HUES48 (cell line): Measurements from ENCODE around the gene PFKP.

ENCODE experiments used
- H3K27ac ChIP-seq: one replicate; pipeline ENCODE4 v1.7.0; 2013; ENCODE audit warnings: low read depth, low read length, inconsistent platforms
- H3K27me3 ChIP-seq: 2 replicates; pipeline ENCODE4 v1.6.1; 2013; ENCODE audit warnings: mild to moderate bottlenecking, low read length; ENCODE audit not compliant: control insufficient read depth, insufficient read depth
- H3K36me3 ChIP-seq: 2 replicates; pipeline ENCODE4 v1.6.1; 2013; ENCODE audit warnings: low read length; ENCODE audit not compliant: control insufficient read depth, insufficient read depth
- H3K4me1 ChIP-seq: 2 replicates; pipeline ENCODE4 v1.6.1; 2013; ENCODE audit warnings: mild to moderate bottlenecking, low read length; ENCODE audit not compliant: control insufficient read depth, insufficient read depth
- H3K4me3 ChIP-seq: 2 replicates; pipeline ENCODE4 v1.5.1; 2013; ENCODE audit warnings: mild to moderate bottlenecking, low read depth, low read length
- H3K9ac ChIP-seq: 2 replicates; pipeline ENCODE4 v1.6.1; 2013; ENCODE audit warnings: mild to moderate bottlenecking, low read depth, low read length, moderate library complexity
- H3K9me3 ChIP-seq: 2 replicates; pipeline ENCODE4 v1.6.1; 2013; ENCODE audit warnings: low read length; ENCODE audit not compliant: control insufficient read depth, insufficient read depth

The PFKP gene

DNA sequence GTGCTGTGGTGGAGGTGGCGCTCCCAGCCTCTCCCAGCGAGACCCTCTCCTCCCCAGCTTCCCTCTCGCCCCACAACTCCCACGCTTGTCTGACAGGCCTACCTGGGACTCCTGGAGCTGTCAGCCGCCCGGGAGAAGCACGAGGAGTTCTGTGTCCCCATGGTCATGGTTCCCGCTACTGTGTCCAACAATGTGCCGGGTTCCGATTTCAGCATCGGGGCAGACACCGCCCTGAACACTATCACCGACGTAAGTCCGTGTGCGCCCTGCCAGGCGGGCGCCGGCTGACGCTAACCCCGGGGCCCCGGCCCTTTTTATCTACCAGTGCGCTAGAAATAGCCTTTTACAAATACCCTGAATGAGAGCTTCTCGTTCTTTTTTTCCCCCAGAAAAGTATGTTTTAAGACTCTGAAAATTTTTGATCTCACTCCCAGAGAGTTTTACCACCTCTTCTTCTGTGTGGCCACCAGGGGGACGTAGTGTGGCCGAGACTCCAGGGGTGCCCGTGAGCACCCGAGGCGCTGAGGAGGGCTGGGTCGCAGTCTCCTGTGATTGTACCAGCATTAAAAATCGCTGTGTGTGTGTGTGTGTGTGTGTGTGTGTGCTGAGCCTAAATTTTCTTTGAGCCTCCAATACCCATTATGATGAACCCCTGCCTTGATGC, 52.6 kb downstream of the PFKP start:
- H3K36me3 ChIP-seq = peaks cover 91% of the 10 kb centered on the region
- no peaks in the 10 kb centered on the region for H3K9me3 ChIP-seq

DNA sequence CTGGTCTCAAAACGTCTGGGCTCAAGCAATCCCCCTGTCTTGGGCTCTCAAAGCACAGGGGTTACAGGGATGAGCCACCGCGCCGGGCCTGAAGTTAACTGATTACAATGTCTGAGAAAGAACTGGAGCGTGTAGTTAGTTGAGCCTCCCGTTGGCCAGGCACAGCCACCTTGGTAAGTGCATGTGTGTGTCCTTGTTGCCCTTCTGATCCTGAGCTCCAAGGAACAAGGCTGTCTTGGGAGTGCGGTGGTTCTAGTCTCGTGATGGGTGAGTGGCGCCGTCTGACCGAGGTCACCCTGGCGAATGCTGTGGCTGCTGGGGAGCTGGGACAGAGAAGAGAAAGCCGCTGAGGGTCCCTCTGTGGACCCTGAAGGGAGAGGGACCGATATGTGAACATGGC, 54.7 kb downstream of the PFKP start:
- H3K36me3 ChIP-seq = peaks cover 93% of the 10 kb centered on the region
- H3K9ac ChIP-seq = no peak overlapping the region
- H3K9me3 ChIP-seq = no peaks in the 10 kb centered on the region
- H3K4me1 ChIP-seq = no peaks in the 10 kb centered on the region
- no peak overlapping the region for H3K4me3 ChIP-seq
- H3K27me3 ChIP-seq = no peaks in the 10 kb centered on the region
- H3K27ac ChIP-seq = no peak overlapping the region

More for the DNA sequence above, 52.6 kb downstream of the PFKP start:
- Histone ChIP-seq H3K4me3 (no peak overlapping the region), H3K27me3 (no peaks in the 10 kb centered on the region), H3K4me1 (no peaks in the 10 kb centered on the region), H3K9ac (no peak overlapping the region), H3K27ac (no peak overlapping the region)

GRCh38 chr10:3122486-3123205, 55.3 kb downstream of the PFKP start:
- H3K27me3 ChIP-seq = no peaks in the 10 kb centered on the region
- peaks cover 93% of the 10 kb centered on the region for H3K36me3 ChIP-seq
- H3K9me3 ChIP-seq = no peaks in the 10 kb centered on the region
- H3K4me3 ChIP-seq = no peak overlapping the region
- no peak overlapping the region for H3K27ac ChIP-seq
- no peak overlapping the region for H3K9ac ChIP-seq
- H3K4me1 ChIP-seq = no peaks in the 10 kb centered on the region

DNA sequence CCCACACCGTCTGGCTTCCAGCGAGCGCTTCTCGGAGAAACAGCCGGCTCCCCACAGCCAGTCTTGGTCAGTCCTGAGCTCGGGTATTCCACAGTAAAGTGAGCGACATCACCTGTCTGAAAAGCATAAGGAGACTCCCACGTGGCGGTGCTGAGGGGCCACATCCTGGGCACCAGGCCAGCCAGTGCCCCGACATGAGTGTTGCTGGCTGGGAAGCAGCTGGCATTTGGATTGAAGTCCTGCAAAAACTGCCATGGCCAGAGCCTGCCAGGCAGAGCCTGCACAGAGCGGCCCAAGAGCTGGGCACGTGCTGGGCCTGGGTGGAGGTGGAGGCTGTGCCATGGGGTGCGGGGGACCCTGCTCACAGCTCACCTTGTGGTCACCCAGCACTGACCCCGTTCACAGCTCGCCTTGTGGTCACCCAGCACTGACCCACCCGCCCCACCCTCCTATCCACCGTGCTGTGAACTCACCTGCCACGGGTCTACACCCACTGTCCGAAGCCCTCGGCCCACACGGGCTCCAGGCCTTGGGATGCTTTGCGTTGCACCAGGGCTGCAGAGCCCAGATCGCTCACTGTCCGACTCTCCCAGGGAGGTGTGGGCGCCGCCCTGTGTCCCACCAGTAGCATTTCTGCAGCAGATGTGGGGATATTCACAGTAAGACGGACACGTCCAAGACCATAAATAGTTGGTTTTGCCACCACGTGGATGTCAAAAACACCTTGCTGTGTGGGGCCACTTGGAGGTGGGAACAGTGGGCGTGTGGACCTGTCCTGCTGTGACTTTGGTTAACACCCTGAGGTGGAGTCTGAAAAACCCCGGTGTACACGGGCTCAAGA, 56.4 kb downstream of the PFKP start:
- H3K36me3 ChIP-seq = peaks cover 90% of the 10 kb centered on the region

DNA sequence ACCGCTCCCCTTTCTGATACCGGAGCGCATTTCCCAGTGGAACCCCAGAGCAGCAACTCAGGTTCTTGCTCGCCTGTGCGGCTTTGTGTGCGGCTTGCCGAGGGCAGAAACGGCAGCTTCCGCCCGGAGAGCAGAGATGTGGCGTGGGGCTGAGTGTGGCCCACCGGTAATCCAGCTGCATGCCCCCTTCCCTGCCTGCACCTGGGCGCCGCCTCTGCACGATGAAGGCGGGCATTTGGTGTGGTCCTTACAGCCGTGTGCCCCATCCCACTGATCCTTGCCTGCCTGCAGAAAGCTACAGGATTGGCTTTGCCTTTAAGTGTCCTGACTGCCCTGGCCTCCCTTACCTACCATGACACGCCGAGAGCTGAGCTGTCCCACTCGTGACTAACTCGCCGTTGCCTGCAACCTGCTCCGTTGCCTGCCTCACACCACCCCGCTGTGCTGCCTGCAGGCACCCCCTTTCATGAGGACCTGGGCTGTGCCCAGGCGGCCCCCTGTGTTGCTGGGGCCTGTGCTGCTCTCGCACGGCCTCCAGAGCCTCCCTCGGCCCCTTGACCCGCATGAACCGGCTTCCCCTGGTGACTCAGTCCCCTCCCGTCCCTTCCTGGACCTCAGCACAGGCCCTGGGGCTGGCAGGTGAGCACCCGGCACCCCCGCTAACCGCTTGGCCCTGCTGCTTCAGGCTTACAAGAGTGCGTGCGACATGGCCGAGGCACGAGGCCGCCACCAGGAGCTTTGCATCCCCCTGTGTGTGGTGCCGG, 57.2 kb downstream of the PFKP start:
- Histone ChIP-seq H3K9me3 (no peaks in the 10 kb centered on the region), H3K36me3 (peaks cover 90% of the 10 kb centered on the region), H3K4me1 (no peaks in the 10 kb centered on the region), H3K9ac (no peak overlapping the region), H3K4me3 (no peak overlapping the region), H3K27ac (no peak overlapping the region), H3K27me3 (no peaks in the 10 kb centered on the region)

More for the DNA sequence above, 56.4 kb downstream of the PFKP start:
- Histone ChIP-seq H3K27me3 (no peaks in the 10 kb centered on the region), H3K9me3 (no peaks in the 10 kb centered on the region), H3K27ac (no peak overlapping the region), H3K4me1 (no peaks in the 10 kb centered on the region), H3K9ac (no peak overlapping the region), H3K4me3 (no peak overlapping the region)

GRCh38 chr10:3125527-3126170, 58.3 kb downstream of the PFKP start:
- Histone ChIP-seq H3K27ac (no peak overlapping the region), H3K4me1 (no peaks in the 10 kb centered on the region), H3K4me3 (no peak overlapping the region), H3K36me3 (peaks cover 90% of the 10 kb centered on the region), H3K9me3 (no peaks in the 10 kb centered on the region), H3K9ac (no peak overlapping the region), H3K27me3 (no peaks in the 10 kb centered on the region)

GRCh38 chr10:3126249-3126648, 58.9 kb downstream of the PFKP start:
- H3K27ac ChIP-seq = no peak overlapping the region
- no peak overlapping the region for H3K9ac ChIP-seq
- H3K4me1 ChIP-seq = no peaks in the 10 kb centered on the region
- no peaks in the 10 kb centered on the region for H3K9me3 ChIP-seq
- H3K36me3 ChIP-seq = peaks cover 90% of the 10 kb centered on the region
- H3K27me3 ChIP-seq = no peaks in the 10 kb centered on the region
- no peak overlapping the region for H3K4me3 ChIP-seq

GRCh38 chr10:3126741-3127346, 59.5 kb downstream of the PFKP start:
- no peaks in the 10 kb centered on the region for H3K27me3 ChIP-seq
- peaks cover 88% of the 10 kb centered on the region for H3K36me3 ChIP-seq
- H3K4me1 ChIP-seq = no peaks in the 10 kb centered on the region
- H3K9me3 ChIP-seq = no peaks in the 10 kb centered on the region
- H3K27ac ChIP-seq = no peak overlapping the region
- no peak overlapping the region for H3K9ac ChIP-seq
- H3K4me3 ChIP-seq = no peak overlapping the region

DNA sequence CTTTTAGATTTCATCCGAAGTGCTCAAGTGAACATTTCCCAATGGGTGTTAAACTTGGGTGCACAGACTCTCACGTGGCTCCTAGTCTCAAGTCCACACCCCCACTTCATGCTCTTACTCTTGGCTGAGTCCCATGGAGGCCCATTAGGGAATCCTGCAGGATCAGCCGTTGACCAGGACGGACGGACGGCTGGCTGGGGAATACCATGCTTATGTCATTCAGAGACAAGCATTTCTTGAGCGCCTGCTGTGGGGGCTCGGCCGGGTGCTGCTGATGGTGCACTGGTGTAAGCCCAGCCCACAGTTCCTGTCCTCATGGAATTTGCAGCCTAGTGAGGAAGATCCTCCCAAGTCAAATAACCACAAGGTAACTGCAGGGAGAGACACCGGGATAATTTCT, 60.6 kb downstream of the PFKP start:
- peaks cover 88% of the 10 kb centered on the region for H3K36me3 ChIP-seq

More for the DNA sequence above, 60.6 kb downstream of the PFKP start:
- Histone ChIP-seq H3K4me3 (no peak overlapping the region), H3K27me3 (no peaks in the 10 kb centered on the region), H3K9ac (no peak overlapping the region), H3K27ac (no peak overlapping the region), H3K9me3 (no peaks in the 10 kb centered on the region), H3K4me1 (no peaks in the 10 kb centered on the region)
